ENCODE measurements around the gene DAPK1. TPM values are rescaled to one million over a fixed set of nuclear protein-coding genes. Genes with fewer than 3 reads are reported as not detected.
A peak's percentile ranks its signal among the peaks of the same experiment; 100 is the strongest.

The DAPK1 gene
- total and polyA plus RNA-seq, 3 donors from 2014 or later: 35.1 to 74.6 (median 71.0) TPM

DNA sequence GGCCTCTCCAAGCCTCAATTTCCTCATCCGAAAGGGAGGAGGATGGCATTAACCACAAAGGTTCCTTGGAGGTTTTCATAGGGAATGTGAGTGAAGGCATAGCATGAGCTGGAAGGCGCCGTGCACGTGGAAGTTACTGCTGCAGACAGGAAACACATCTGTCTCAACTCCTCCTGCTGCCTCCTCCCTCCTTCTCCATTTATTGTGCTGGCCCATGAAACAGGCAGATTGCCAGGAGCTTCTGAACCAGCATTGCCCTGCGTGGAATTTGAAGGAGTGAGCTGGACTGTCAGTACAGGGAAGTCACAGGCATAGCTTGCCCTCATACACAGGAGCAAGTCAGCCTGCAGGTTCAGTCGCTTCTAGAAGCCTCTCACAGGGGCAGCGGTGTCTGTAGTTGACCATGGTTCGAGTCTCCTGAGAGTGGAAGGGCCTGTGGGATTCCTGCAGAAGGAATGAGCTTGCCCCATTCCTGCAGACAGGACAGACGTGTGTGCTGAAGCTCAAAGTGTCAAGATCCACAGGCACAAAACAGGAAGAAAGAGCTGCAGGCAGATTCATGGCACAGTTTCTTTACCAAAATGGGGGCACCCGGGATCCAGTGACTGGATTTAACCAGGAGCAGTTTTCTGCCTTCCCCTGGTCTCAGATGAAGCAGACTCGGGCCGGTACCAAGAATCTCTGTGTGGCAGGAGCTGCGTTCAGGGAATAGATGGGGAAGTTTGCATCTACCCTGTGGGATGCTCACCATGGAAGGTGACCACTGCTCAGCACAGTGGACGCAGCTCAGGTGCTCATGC is 179.5 kb downstream of the DAPK1 start:
- DNase-seq: peak; percentile 65
- no peak overlapping the region for H3K27ac ChIP-seq
- intact Hi-C loops (cut with DNase I; ENCODE audit: low total_unique reads): no loop called here
- H3K4me3 ChIP-seq: no peak overlapping the region
- H3K9me3 ChIP-seq: no peaks in the 10 kb centered on the region
- peaks cover 3% of the 10 kb centered on the region for H3K4me1 ChIP-seq
- H3K27me3 ChIP-seq: no peaks in the 10 kb centered on the region
- WGBS, 2 donors: 80% methylated on average over 12 to 14 of the region's 14 CpGs
- TF ChIP-seq, protein P1, sequence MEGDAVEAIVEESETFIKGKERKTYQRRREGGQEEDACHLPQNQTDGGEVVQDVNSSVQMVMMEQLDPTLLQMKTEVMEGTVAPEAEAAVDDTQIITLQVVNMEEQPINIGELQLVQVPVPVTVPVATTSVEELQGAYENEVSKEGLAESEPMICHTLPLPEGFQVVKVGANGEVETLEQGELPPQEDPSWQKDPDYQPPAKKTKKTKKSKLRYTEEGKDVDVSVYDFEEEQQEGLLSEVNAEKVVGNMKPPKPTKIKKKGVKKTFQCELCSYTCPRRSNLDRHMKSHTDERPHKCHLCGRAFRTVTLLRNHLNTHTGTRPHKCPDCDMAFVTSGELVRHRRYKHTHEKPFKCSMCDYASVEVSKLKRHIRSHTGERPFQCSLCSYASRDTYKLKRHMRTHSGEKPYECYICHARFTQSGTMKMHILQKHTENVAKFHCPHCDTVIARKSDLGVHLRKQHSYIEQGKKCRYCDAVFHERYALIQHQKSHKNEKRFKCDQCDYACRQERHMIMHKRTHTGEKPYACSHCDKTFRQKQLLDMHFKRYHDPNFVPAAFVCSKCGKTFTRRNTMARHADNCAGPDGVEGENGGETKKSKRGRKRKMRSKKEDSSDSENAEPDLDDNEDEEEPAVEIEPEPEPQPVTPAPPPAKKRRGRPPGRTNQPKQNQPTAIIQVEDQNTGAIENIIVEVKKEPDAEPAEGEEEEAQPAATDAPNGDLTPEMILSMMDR (IDR thresholded peaks at IDR 0.05): no peak
- no peak for TF ChIP-seq POLR2A (IDR thresholded peaks at IDR 0.05)
- H3K36me3 ChIP-seq (ENCODE audit: low read depth, missing control alignments): no peaks in the 10 kb centered on the region

- Histone ChIP-seq H3K27ac (no peak overlapping the region), H3K9me3 (no peaks in the 10 kb centered on the region), H3K27me3 (no peaks in the 10 kb centered on the region), H3K4me3 (no peak overlapping the region), H3K4me1 (peaks cover 3% of the 10 kb centered on the region), H3K36me3 (ENCODE audit: low read depth, missing control alignments) (no peaks in the 10 kb centered on the region)
- intact Hi-C loops (cut with DNase I; ENCODE audit: low total_unique reads): no loop called here
- DNase-seq: no peak
- TF ChIP-seq, protein P1 (IDR thresholded peaks at IDR 0.05): no peak
- 85 to 92% methylated on average over 16 to 17 of the region's 17 CpGs for WGBS, 2 donors
Observed at GRCh38 chr9:87677776-87678587, 180.3 kb downstream of the DAPK1 start.

DNA sequence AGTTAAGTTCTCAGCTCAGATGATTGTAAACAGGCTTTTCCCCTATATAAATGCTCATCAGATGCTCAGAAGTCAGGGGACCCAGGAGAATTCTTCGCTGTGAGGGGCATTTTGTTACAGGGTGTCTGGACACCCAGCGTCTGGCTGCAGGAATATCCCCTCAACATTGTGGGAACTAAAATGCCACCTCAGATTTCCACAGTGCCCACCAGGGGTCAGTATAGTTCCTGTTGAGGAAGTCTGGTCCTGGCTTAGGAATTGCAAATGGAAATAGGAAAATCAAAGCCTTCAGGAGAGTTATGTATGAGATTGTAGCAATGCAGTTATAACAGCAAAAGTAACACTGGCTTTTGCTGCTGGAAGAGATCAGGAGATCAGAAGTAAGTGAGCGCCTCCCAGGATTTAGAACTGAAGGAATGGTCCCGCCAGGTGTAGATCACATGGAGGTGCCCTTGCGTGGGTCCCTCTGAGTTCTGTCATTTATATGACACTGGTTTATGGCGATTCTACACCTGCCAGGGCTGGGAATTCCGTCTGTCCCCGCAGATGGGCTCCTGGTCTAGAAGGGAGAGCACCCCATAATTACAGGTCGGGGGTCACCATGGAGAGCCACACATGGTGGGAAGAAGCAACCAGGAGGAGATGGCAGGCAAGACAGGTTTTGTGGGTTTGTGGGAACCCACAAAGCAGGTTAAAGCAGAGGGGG is 181.1 kb downstream of the DAPK1 start:
- DNase-seq: peak; percentile 78
- Histone ChIP-seq H3K27me3 (no peaks in the 10 kb centered on the region), H3K4me1 (peaks cover 3% of the 10 kb centered on the region), H3K36me3 (ENCODE audit: low read depth, missing control alignments) (no peaks in the 10 kb centered on the region), H3K4me3 (no peak overlapping the region), H3K9me3 (no peaks in the 10 kb centered on the region), H3K27ac (no peak overlapping the region)
- WGBS, 2 donors: 68 to 73% methylated on average over 8 to 9 of the region's 9 CpGs
- intact Hi-C loops (cut with DNase I; ENCODE audit: low total_unique reads): no loop called here
- TF ChIP-seq, protein P1 (IDR thresholded peaks at IDR 0.05): peak; percentile 77 to 84 (median 84)
- TF ChIP-seq POLR2A (IDR thresholded peaks at IDR 0.05): no peak

- WGBS, 2 donors: 91 to 95% methylated on average over 9 to 11 of the region's 11 CpGs
- H3K27ac ChIP-seq: no peak overlapping the region
- no peak overlapping the region for H3K4me3 ChIP-seq
- no peaks in the 10 kb centered on the region for H3K27me3 ChIP-seq
- TF ChIP-seq POLR2A (IDR thresholded peaks at IDR 0.05): no peak
- TF ChIP-seq, protein P1 (IDR thresholded peaks at IDR 0.05): no peak
- H3K4me1 ChIP-seq: peaks cover 18% of the 10 kb centered on the region
- no peaks in the 10 kb centered on the region for H3K36me3 ChIP-seq (ENCODE audit: low read depth, missing control alignments)
- no peak for DNase-seq
- intact Hi-C loops (cut with DNase I; ENCODE audit: low total_unique reads): loop anchor here (10.0 kb wide), 1 partner anchor 133 kb away; no protein-coding TSS in a partner anchor
- H3K9me3 ChIP-seq: no peaks in the 10 kb centered on the region
Observed at GRCh38 chr9:87681271-87682061, 183.8 kb downstream of the DAPK1 start.

All from testis (tissue), 3 donors.